DOHH2 (cell line): ENCODE data around the gene MDM4.

ENCODE experiments used
- H3F3A ChIP-seq: fragments of 200-600 bp; sonication (generic), shearing (Covaris generic); 2 replicates; pipeline ENCODE4 v1.6.0; 2016; ENCODE audit warnings: antibody characterized with exemption, mild to moderate bottlenecking; ENCODE audit not compliant: control insufficient read depth, insufficient read depth
- H3K27ac ChIP-seq: fragments of 200-600 bp; sonication (generic); 2 replicates; pipeline ENCODE4 v1.5.1; 2014; ENCODE audit warnings: low read depth, mild to moderate bottlenecking, low read length, moderate library complexity
- H3K27me3 ChIP-seq: fragments of 200-600 bp; sonication (generic); 2 replicates; pipeline ENCODE4 v1.6.1; 2014; ENCODE audit warnings: mild to moderate bottlenecking, low read length, mixed read lengths; ENCODE audit not compliant: control insufficient read depth
- H3K36me3 ChIP-seq: fragments of 200-600 bp; sonication (generic); 2 replicates; pipeline ENCODE4 v1.6.1; 2014; ENCODE audit warnings: mild to moderate bottlenecking, low read length, moderate library complexity, mixed read lengths; ENCODE audit not compliant: control insufficient read depth
- H3K4me1 ChIP-seq: fragments of 200-600 bp; sonication (generic); 2 replicates; pipeline ENCODE4 v1.6.1; 2014; ENCODE audit warnings: mild to moderate bottlenecking, low read length, mixed read lengths; ENCODE audit not compliant: control insufficient read depth
- H3K4me2 ChIP-seq: fragments of 200-600 bp; sonication (generic); 2 replicates; pipeline ENCODE4 v1.6.0; 2014; ENCODE audit warnings: mild to moderate bottlenecking, low read length, moderate library complexity
- H3K4me3 ChIP-seq: fragments of 200-600 bp; sonication (generic); 2 replicates; pipeline ENCODE4 v1.5.1; 2014; ENCODE audit warnings: mild to moderate bottlenecking, low read length, mixed read lengths
- H3K79me2 ChIP-seq: fragments of 200-600 bp; sonication (generic); 2 replicates; pipeline ENCODE4 v1.6.1; 2014; ENCODE audit warnings: mild to moderate bottlenecking, low read length, mixed read lengths; ENCODE audit not compliant: control insufficient read depth
- H3K9me2 ChIP-seq: fragments of 200-600 bp; sonication (generic); replicated peaks from 2 replicates; pipeline ENCODE4 v1.6.1; 2014; ENCODE audit warnings: mild to moderate bottlenecking, low read length, mixed read lengths; ENCODE audit not compliant: control insufficient read depth
- H3K9me3 ChIP-seq: fragments of 200-600 bp; sonication (generic); 2 replicates; pipeline ENCODE4 v1.6.1; 2014; ENCODE audit warnings: antibody characterized with exemption, low read length, mixed read lengths; ENCODE audit not compliant: control insufficient read depth, insufficient read depth
- H4K20me1 ChIP-seq: fragments of 200-600 bp; sonication (generic); 2 replicates; pipeline ENCODE4 v1.6.0; 2014; ENCODE audit warnings: low read depth, mild to moderate bottlenecking, antibody characterized with exemption, low read length, moderate library complexity; ENCODE audit not compliant: control insufficient read depth, insufficient read depth
- EZH2phosphoT487 ChIP-seq: fragments of 200-600 bp; sonication (generic); IDR thresholded peaks from 2 replicates; pipeline ENCODE4 v1.6.1; 2017; ENCODE audit warnings: borderline replicate concordance, mild to moderate bottlenecking, antibody characterized with exemption, low read length, moderate library complexity, mixed read lengths
- TF ChIP-seq, protein P1 (sequence below): fragments of 200-600 bp; sonication (generic); IDR thresholded peaks from one replicate; pipeline ENCODE4 v1.5.1; 2014; ENCODE audit warnings: antibody characterized with exemption, mild to moderate bottlenecking, low read depth, low read length; ENCODE audit not compliant: poor library complexity, severe bottlenecking

MDM4 gene

DNA sequence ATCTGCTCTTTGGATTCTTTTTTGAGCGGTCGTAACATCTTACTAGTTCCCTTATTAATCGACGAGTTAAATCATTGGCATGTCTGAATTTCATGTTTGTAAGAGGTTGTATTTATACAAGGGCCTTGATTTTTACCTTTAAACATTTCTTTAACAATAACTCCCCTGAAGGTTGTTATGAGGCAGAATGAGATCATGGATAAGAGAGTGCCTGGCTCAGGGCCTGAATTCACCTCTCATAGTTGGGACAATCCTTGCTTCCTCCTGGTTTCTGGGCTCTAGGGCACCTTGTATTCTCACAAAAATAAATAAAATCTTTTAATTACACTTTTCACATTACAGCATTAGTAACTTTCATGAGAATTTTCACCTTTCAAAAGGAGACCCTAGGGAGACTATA lies 55.4 kb downstream of the MDM4 start:
- Histone ChIP-seq H3K4me2 (no peak overlapping the region), H3K27ac (no peak overlapping the region), H3K4me1 (peaks cover 19% of the 10 kb centered on the region), H3K27me3 (no peaks in the 10 kb centered on the region), H4K20me1 (0 out of 2 replicates have a peak, but pooled peaks cover 3% of the 10 kb centered on the region), H3K9me3 (no peaks in the 10 kb centered on the region), H3F3A (no peaks in the 10 kb centered on the region), H3K4me3 (no peak overlapping the region), H3K36me3 (peaks cover 34% of the 10 kb centered on the region), H3K79me2 (no peaks in the 10 kb centered on the region), H3K9me2 (no peaks in the 10 kb centered on the region)
- TF ChIP-seq, protein P1, sequence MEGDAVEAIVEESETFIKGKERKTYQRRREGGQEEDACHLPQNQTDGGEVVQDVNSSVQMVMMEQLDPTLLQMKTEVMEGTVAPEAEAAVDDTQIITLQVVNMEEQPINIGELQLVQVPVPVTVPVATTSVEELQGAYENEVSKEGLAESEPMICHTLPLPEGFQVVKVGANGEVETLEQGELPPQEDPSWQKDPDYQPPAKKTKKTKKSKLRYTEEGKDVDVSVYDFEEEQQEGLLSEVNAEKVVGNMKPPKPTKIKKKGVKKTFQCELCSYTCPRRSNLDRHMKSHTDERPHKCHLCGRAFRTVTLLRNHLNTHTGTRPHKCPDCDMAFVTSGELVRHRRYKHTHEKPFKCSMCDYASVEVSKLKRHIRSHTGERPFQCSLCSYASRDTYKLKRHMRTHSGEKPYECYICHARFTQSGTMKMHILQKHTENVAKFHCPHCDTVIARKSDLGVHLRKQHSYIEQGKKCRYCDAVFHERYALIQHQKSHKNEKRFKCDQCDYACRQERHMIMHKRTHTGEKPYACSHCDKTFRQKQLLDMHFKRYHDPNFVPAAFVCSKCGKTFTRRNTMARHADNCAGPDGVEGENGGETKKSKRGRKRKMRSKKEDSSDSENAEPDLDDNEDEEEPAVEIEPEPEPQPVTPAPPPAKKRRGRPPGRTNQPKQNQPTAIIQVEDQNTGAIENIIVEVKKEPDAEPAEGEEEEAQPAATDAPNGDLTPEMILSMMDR: no peak
- no peak for TF ChIP-seq EZH2phosphoT487

DNA sequence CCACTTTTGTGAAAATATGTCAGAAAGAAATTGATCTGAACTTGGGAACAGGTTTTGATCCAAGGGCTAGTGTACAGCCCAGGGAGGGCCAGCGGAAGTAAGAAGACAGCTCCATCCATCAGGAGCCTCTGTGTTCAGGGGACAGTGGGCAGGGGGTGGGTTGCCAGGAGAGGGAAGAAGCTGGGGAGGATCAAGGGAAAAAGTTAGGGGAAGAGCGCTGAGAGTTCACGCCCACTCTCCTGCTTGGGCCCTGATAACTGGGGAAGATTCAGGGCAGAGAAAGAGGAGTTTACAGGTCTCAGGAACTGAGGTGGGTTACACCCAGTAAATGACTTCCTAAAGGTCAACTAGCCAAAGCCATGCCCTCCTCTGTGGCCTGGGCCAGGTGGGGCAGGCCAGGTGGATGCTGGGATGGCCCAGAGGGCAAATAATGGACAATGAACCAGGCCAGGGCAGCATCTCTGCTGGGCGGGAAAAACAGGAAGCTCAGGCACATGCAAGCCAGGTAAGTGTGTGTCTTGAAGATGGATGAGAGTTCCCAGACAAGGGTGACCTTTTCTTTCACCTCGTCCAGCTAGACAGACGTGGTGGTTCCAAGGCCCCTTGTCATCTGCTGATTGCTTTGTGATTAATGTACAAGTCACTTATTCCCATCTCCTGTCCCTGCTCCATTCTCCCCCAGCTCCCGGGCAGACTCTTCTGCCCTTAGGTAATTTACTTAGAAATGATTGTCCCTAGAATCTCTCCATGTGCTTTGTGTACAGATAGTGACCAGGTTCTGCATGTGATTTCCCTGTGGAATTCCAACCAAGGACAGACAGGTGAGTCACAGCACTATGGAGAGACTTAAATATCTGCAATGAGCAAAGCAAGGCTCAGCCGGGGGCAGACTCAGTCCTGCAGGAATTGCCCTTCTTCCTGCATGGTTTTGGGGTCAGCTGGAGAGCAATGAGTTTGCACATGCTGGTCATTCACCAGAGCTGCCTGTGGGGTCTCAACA lies 57.0 kb downstream of the MDM4 start:
- Histone ChIP-seq H3K79me2 (no peaks in the 10 kb centered on the region), H3K4me3 (no peak overlapping the region), H3F3A (no peaks in the 10 kb centered on the region), H4K20me1 (0 out of 2 replicates have a peak, but pooled peaks cover 3% of the 10 kb centered on the region), H3K4me1 (peaks cover 24% of the 10 kb centered on the region), H3K4me2 (no peak overlapping the region), H3K36me3 (peaks cover 19% of the 10 kb centered on the region), H3K27ac (no peak overlapping the region), H3K9me2 (no peaks in the 10 kb centered on the region), H3K9me3 (no peaks in the 10 kb centered on the region), H3K27me3 (no peaks in the 10 kb centered on the region)
- TF ChIP-seq, protein P1: no peak
- TF ChIP-seq EZH2phosphoT487: no peak

DNA sequence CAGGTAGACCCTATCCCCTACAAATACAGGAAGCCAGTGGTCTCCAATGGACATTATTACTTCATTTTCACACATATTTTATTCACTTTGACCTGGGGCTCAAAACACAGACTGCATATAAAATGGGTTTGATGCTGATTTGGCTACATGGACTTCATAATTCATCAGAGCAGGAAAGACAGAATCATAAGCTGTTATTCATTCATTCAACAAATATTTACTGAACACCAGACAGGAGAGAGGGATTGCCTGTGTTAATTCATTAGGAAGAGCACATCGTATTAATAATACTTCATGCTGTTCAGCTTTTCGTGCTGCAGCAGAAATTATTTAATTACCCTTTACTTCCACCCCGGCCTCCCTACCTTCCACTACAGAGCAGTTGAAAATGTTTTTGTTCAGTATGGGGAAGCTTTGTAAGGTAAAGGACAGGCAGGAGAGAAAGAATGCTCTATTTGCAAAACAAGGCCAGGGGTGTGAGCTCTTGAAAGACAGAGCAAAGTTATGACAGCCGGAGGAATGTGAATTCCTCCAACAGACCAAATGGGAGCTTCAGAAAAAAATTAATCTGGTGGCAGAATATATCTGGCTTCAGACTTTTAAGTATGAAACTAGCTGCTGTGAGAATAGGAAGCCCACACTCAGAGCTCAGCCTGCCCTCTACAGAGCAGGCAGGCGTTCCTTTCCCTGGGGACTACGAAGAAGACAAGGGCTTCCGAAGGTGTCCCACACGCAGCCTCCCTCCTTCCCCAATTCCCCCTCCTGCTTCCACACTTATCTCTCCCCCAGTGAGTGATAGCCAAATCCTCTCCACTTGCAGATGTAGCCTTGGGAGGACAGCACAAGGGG lies 58.0 kb downstream of the MDM4 start:
- H3K9me3 ChIP-seq: no peaks in the 10 kb centered on the region
- no peaks in the 10 kb centered on the region for H3F3A ChIP-seq
- H3K36me3 ChIP-seq: peaks cover 15% of the 10 kb centered on the region
- H3K79me2 ChIP-seq: no peaks in the 10 kb centered on the region
- no peaks in the 10 kb centered on the region for H3K9me2 ChIP-seq
- peak overlapping the region; percentile 27; the same call in 1 of the 2 replicates for H3K4me2 ChIP-seq
- H4K20me1 ChIP-seq: 0 out of 2 replicates have a peak, but pooled peaks cover 3% of the 10 kb centered on the region
- no peak for TF ChIP-seq EZH2phosphoT487
- TF ChIP-seq, protein P1: no peak
- no peak overlapping the region for H3K27ac ChIP-seq
- H3K27me3 ChIP-seq: no peaks in the 10 kb centered on the region
- H3K4me3 ChIP-seq: no peak overlapping the region
- peaks cover 35% of the 10 kb centered on the region for H3K4me1 ChIP-seq
